NK-92 (cell line): ENCODE data around the gene SCN4B.
"Not testable (repeated sequence)": the region's sequence is repeated elsewhere in the genome, so short reads cannot be mapped to it uniquely, and the experiment has no call there.

Source experiments
- DNase-seq: peaks from one replicate; lab custom pipeline; 2025; ENCODE audit not compliant: unreplicated experiment; lab: John Stamatoyannopoulos, UW

Gene SCN4B

GRCh38 chr11:118152552-118153471 lies at the start of gene SCN4B:
SCN4B (minus strand) TSS chr11:118152823; CDS start chr11:118152673, 150 bp downstream.
- no peak for DNase-seq

- DNase-seq, result no peak
These were observed 49.3 kb upstream of the SCN4B start for GRCh38 chr11:118201966-118202365.

- DNase-seq, result no peak
These were observed 48.5 kb upstream of the SCN4B start for GRCh38 chr11:118200901-118201680.

- DNase-seq, result no peak
These were observed 47.9 kb upstream of the SCN4B start for GRCh38 chr11:118200497-118200896.

DNA sequence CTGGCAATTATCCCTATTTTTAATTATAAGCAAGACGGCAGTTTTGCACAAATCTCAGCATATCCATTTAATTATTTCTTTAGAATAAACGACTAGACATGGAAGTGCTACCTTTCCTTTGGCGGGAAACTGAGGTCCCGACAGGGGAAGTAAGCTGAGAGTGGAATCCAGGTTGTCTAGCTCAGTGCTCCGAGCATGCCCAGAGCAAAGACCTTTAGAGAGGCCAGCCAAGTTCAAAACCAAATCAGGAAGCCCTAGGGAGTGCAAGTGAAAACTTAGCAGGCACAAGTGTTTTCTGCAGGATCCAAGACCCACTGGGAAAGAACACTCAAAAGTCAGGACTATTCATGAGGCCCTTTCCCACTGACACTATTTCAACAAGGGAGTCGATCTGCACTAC lies 46.5 kb upstream of the SCN4B start:
- no peak for DNase-seq

DNA sequence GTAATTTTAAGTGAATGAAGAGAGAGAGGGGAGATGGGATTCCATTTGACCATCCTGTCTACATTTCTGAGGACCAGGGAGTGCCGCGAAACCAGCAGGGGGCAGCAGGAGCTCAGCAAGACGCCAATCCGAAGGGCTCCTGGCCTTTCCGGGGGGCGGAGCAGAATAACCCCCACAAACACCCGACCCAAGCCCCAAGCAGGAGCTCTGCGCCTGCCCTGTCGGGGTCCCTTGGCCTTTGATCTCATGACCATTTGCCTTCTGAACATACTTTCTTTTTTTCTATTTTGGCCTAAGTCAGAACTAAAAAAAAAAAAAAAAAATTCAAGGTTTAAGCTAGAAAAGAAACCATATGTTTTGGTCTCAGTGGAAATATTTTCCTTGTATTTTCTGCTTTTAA lies 45.7 kb upstream of the SCN4B start:
- DNase-seq, result peak; percentile 27

GRCh38 chr11:118194835-118195627 lies 42.4 kb upstream of the SCN4B start:
- DNase-seq, result no peak

DNA sequence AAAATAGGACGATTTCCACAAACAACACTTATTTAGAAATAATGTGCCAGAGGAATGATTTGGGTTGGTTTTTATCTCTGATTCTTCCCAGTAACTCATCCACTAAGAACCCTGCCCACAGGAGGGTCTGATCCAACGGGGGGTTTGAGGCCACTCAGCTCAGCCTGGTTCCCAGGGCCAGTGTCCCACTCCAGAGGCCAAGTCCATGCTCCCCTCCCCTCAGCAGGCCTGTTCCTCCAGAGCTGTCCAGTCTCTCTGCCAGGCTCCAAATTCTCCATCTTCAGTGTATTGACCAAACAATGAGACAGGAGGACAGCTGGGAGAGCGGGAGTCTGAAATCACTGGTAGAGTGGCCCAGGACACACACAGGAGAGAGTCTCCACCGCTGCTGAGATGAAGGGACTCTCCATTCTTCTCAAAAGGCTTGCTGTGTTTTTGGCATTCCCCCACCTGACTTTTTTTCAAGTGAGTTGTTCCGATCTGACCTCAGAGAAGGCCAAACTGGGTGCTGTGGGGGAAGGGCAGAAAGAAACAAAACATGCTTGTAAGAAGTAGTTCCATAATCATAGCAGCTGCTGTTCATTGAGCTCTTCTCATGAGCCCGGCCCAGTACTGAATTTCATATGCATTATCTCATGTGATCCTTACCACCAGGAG lies 41.4 kb upstream of the SCN4B start:
- DNase-seq, result no peak

- DNase-seq, result not testable (repeated sequence)
These were observed 40.2 kb upstream of the SCN4B start for GRCh38 chr11:118192817-118193216.

- not testable (repeated sequence) for DNase-seq
These were observed 38.4 kb upstream of the SCN4B start for GRCh38 chr11:118190942-118191506.

- no peak for DNase-seq
These were observed 33.9 kb upstream of the SCN4B start for GRCh38 chr11:118186346-118187107.

GRCh38 chr11:118184784-118185579 lies 32.4 kb upstream of the SCN4B start:
- DNase-seq, result no peak

DNA sequence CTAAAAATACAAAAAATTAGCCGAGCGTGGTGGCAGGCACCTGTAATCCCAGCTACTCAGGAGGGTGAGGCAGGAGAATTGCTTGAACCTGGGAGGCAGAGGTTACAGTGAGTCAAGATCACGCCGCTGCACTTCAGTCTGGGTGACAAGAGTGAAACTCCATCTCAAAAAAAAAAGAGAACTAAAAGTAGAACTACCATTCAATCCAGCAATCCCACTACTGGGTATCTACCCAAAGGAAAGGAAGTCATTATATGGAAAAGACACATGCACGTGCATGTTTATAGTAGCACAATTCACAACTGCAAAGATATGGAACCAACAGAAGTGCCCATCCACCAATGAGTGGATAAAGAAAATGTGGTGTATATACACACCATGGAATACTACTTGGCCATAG lies 31.1 kb upstream of the SCN4B start:
- not testable (repeated sequence) for DNase-seq

- DNase-seq, result no peak
These were observed 27.7 kb upstream of the SCN4B start for GRCh38 chr11:118180300-118180703.

DNA sequence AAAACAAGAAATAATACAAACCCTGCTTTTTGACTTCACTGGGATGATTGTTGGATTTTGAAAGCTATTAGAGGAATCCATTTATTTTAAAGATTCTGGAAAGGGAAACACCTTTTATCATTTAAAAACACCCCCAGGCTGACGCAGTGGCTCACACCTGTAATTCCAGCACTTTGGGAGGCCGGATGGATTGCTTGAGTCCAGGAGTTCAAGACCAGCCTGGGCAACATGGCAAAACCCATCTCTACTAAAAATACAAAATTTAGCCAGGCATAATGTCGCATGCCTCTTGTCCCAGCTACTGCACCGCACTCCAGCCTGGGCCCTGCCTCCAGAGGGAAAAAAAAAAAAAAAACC lies 24.1 kb upstream of the SCN4B start:
- DNase-seq, result no peak

GRCh38 chr11:118175993-118176777 lies 23.6 kb upstream of the SCN4B start, which contains the start of gene SCN2B:
SCN2B (minus strand) TSS chr11:118176639; CDS start chr11:118176431, 208 bp downstream.
- DNase-seq, result no peak

DNA sequence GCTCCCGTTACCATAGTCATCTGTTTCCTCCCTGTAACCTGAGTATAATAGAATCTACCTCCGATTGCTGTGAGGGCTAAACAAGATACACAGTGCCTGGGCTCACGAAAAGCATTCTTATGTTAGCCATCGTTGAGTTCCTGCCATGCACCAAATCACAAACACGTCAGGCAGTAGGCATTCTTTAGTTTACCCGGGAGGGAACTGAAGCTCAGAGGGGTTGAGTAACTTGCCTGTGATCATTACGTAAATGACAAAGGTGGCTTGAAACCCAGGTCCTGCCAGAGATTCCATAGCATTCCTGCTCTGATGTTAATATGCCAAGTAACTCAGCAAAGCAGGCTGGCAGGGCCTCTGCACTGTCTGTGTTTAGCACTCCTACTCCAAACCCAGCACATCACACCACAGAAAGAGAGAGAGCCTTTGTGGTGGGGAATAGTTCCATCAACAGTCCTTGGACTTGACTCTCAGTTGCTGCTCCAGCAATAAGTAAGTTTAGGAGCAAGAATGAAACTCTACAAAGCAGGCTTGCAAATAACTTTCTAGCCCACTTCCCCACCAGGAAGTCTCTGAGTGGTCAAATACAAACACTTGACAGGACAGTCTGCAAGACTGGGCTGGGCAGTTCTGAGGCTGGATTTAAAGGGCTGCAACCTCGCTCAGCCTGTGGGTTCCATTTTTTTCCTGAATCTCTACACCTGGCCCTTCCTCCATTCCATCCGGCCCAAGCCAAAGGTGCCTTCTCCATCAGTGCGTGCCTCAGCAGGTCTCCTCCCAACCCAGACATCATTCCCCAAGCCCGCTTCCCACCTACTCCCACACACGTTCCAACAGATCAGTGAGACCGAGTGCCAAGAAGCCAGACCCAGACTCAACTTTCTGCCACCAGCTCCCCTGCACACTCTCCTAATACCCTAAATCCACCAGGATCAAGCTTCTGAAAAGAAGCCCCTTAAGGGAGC lies 22.7 kb upstream of the SCN4B start:
- DNase-seq, result no peak
